ENCODE measurements around the gene KANK3. TPM values are rescaled to one million over a fixed set of nuclear protein-coding genes. Genes with fewer than 3 reads are reported as not detected.
"Not testable (repeated sequence)": the region's sequence is repeated elsewhere in the genome, so short reads cannot be mapped to it uniquely, and the experiment has no call there.

Gene KANK3
- polyA plus RNA-seq, 1 donor (not counting 4 experiments of a cell fraction or from before 2014, with no cell fraction given): 0.16 TPM

DNA sequence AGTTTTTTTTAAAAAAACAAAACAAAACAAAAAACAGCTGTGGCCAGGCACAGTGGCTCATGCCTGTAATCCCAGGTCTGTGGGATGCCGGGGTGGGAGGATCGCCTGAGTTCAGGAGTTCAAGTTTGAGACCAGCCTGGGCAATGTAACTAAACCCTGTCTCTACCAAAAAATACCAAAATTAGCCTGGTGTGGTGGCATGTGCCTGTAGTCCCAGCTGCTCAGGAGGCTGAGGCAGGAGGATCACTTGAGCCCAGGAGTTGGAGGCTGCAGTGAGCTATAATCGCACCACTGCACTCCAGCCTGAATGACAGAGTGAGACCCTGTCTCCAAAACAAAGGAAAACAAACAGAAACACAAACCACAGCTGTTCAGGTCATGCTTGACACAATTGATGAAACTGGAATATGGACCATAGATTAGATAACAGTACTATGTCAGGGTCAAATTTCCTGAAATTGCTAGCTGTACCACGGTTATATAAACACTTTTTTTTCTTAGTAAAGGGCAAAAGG lies 14.0 kb upstream of the KANK3 start:
- Histone ChIP-seq H3K9me3 (ENCODE audit: control insufficient read depth, low read depth, low read length) (no peaks in the 10 kb centered on the region), H4K20me1 (ENCODE audit: control insufficient read depth, extremely low read depth, insufficient read depth, low read length) (no peaks in the 10 kb centered on the region), H3K9me1 (ENCODE audit: control insufficient read depth, extremely low read depth, insufficient read depth, low read length) (no peaks in the 10 kb centered on the region), H3K27me3 (ENCODE audit: control insufficient read depth, extremely low read depth, insufficient read depth, low read length) (no peaks in the 10 kb centered on the region), H3K36me3 (ENCODE audit: control insufficient read depth in 2 of 2, extremely low read depth in 1 of 2, insufficient read depth in 2 of 2, low read length in 2 of 2) (no peaks in the 10 kb centered on the region), H3K4me3 (ENCODE audit: control insufficient read depth in 2 of 3, extremely low read depth in 1 of 3, insufficient read depth in 2 of 3, low read depth in 1 of 3, low read length in 3 of 3) (no peak overlapping the region), H3K27ac (ENCODE audit: control insufficient read depth, insufficient read depth, low read length) (no peak overlapping the region), H2AFZ (ENCODE audit: control insufficient read depth, low read length) (no peak overlapping the region), H3K9ac (ENCODE audit: control insufficient read depth, extremely low read depth, insufficient read depth, low read length) (no peak overlapping the region), H3K4me2 (ENCODE audit: control insufficient read depth, extremely low read depth, insufficient read depth, low read depth, low read length) (no peak overlapping the region), H3K4me1 (ENCODE audit: control insufficient read depth, extremely low read depth, insufficient read depth, low read length) (peaks cover 22% of the 10 kb centered on the region), H3K79me2 (ENCODE audit: control insufficient read depth, insufficient read depth, low read length) (no peaks in the 10 kb centered on the region)
- dilution Hi-C loops (cut with MboI; ENCODE audit: extremely low pct_ligation_motif_present, low sequenced_read_pairs): no loop called here
- FAIRE-seq: no peak
- no peak for DNase-seq (ENCODE audit: low read depth, low spot score)
- TF ChIP-seq EZH2 (IDR thresholded peaks at IDR 0.05; ENCODE audit: low read length): no peak
- TF ChIP-seq, protein P1, sequence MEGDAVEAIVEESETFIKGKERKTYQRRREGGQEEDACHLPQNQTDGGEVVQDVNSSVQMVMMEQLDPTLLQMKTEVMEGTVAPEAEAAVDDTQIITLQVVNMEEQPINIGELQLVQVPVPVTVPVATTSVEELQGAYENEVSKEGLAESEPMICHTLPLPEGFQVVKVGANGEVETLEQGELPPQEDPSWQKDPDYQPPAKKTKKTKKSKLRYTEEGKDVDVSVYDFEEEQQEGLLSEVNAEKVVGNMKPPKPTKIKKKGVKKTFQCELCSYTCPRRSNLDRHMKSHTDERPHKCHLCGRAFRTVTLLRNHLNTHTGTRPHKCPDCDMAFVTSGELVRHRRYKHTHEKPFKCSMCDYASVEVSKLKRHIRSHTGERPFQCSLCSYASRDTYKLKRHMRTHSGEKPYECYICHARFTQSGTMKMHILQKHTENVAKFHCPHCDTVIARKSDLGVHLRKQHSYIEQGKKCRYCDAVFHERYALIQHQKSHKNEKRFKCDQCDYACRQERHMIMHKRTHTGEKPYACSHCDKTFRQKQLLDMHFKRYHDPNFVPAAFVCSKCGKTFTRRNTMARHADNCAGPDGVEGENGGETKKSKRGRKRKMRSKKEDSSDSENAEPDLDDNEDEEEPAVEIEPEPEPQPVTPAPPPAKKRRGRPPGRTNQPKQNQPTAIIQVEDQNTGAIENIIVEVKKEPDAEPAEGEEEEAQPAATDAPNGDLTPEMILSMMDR (optimal IDR thresholded peaks at IDR 0.05 in 1 of 3, IDR thresholded peaks at IDR 0.05 in 1 of 3, conservative IDR thresholded peaks at IDR 0.05 in 1 of 3; ENCODE audit: extremely low read depth in 1 of 3, insufficient read depth in 2 of 3, low read length in 3 of 3): no peak

DNA sequence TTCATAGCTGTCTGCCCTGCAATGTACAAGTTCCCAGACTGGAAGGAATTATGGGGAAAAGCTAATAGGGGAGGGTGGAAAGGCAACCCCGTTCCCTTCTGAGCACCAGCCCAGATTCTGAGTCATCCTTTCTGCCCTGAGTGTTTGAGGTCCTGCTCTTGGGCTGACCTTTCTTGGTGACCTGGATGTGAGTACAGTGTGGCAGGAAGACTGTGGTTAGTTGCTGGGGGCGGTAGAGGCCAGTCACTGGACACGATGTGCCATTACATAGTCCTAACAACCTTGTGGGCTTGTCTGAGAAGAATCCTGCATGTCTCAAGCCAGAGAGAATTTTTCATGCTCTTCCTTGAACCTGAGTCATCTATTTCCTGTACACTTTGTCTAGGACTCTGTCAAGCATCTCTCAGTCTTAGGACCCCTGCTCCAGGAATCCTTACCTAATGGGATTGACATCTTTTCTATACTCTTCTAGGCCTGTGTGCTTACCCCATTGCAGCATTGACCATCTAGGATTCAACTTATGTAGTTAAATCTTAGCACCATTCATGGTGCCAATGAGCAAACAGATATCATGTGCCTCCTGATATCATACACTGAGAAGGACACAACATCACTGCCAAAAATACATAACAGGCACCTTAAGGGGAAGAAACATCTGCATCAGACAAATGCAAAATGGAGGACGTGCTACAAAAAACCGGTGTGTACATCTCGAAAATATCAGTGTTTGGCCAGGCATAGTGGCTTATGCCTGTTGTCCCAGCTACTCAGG lies 12.8 kb upstream of the KANK3 start:
- dilution Hi-C loops (cut with MboI; ENCODE audit: extremely low pct_ligation_motif_present, low sequenced_read_pairs): no loop called here
- Histone ChIP-seq H3K9me1 (ENCODE audit: control insufficient read depth, extremely low read depth, insufficient read depth, low read length) (no peaks in the 10 kb centered on the region), H3K36me3 (ENCODE audit: control insufficient read depth in 2 of 2, extremely low read depth in 1 of 2, insufficient read depth in 2 of 2, low read length in 2 of 2) (no peaks in the 10 kb centered on the region), H3K4me1 (ENCODE audit: control insufficient read depth, extremely low read depth, insufficient read depth, low read length) (peaks cover 16% of the 10 kb centered on the region), H3K79me2 (ENCODE audit: control insufficient read depth, insufficient read depth, low read length) (no peaks in the 10 kb centered on the region), H3K9me3 (ENCODE audit: control insufficient read depth, low read depth, low read length) (no peaks in the 10 kb centered on the region), H3K4me2 (ENCODE audit: control insufficient read depth, extremely low read depth, insufficient read depth, low read depth, low read length) (peak overlapping the region; percentile 5), H3K27me3 (ENCODE audit: control insufficient read depth, extremely low read depth, insufficient read depth, low read length) (no peaks in the 10 kb centered on the region), H3K9ac (ENCODE audit: control insufficient read depth, extremely low read depth, insufficient read depth, low read length) (no peak overlapping the region), H2AFZ (ENCODE audit: control insufficient read depth, low read length) (no peak overlapping the region), H3K4me3 (ENCODE audit: control insufficient read depth in 2 of 3, extremely low read depth in 1 of 3, insufficient read depth in 2 of 3, low read depth in 1 of 3, low read length in 3 of 3) (no peak overlapping the region), H4K20me1 (ENCODE audit: control insufficient read depth, extremely low read depth, insufficient read depth, low read length) (no peaks in the 10 kb centered on the region), H3K27ac (ENCODE audit: control insufficient read depth, insufficient read depth, low read length) (no peak overlapping the region)
- peak; percentile 95 for FAIRE-seq
- DNase-seq (ENCODE audit: low read depth, low spot score): peak; percentile 84
- no peak for TF ChIP-seq EZH2 (IDR thresholded peaks at IDR 0.05; ENCODE audit: low read length)
- TF ChIP-seq, protein P1 (optimal IDR thresholded peaks at IDR 0.05 in 1 of 3, IDR thresholded peaks at IDR 0.05 in 1 of 3, conservative IDR thresholded peaks at IDR 0.05 in 1 of 3; ENCODE audit: extremely low read depth in 1 of 3, insufficient read depth in 2 of 3, low read length in 3 of 3): peak in 1 of 3 experiments; percentile 11

DNA sequence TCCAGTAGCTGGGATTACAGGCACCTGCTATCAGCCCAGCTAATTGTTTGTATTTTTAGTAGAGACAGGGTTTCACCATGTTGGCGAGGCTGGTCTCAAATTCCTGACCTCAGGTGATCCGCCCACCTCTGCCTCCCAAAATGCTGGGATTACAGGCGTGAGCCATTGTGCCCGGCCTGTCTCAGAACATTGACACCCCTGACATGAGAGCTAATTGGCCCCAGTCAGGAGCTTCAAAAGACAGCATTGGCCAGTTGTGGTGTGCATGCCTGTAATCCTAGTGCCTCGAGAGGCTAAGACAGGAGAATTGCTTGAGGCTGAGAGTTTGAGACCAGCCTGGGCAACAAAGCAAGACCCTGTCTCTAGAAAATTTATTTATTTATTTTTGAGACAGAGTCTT lies 9.8 kb upstream of the KANK3 start:
- H3K9me1 ChIP-seq (ENCODE audit: control insufficient read depth, extremely low read depth, insufficient read depth, low read length); H3K4me2 ChIP-seq (ENCODE audit: control insufficient read depth, extremely low read depth, insufficient read depth, low read depth, low read length); H3K36me3 ChIP-seq (ENCODE audit: control insufficient read depth in 2 of 2, extremely low read depth in 1 of 2, insufficient read depth in 2 of 2, low read length in 2 of 2); H3K4me3 ChIP-seq (ENCODE audit: control insufficient read depth in 2 of 3, extremely low read depth in 1 of 3, insufficient read depth in 2 of 3, low read depth in 1 of 3, low read length in 3 of 3); dilution Hi-C loops (cut with MboI; ENCODE audit: extremely low pct_ligation_motif_present, low sequenced_read_pairs); DNase-seq (ENCODE audit: low read depth, low spot score); H4K20me1 ChIP-seq (ENCODE audit: control insufficient read depth, extremely low read depth, insufficient read depth, low read length); H3K27me3 ChIP-seq (ENCODE audit: control insufficient read depth, extremely low read depth, insufficient read depth, low read length); H3K79me2 ChIP-seq (ENCODE audit: control insufficient read depth, insufficient read depth, low read length); H3K9me3 ChIP-seq (ENCODE audit: control insufficient read depth, low read depth, low read length); H3K9ac ChIP-seq (ENCODE audit: control insufficient read depth, extremely low read depth, insufficient read depth, low read length); H3K27ac ChIP-seq (ENCODE audit: control insufficient read depth, insufficient read depth, low read length); H2AFZ ChIP-seq (ENCODE audit: control insufficient read depth, low read length); FAIRE-seq: not testable (repeated sequence)
- H3K4me1 ChIP-seq (ENCODE audit: control insufficient read depth, extremely low read depth, insufficient read depth, low read length): peaks cover 16% of the 10 kb centered on the region

Measured in keratinocyte (primary cell).